Endodermal cell (in vitro differentiated cells): ENCODE data around the gene SH3GLB1. TPM values are rescaled to one million over a fixed set of nuclear protein-coding genes. Genes with fewer than 3 reads are reported as not detected.
A peak's percentile ranks its signal among the peaks of the same experiment; 100 is the strongest.

ENCODE experiments used
- DNase-seq: peaks from one replicate; pipeline ENCODE4 v3.0.0-alpha.2; 2017
- H3K27ac ChIP-seq: 2 replicates; pipeline ENCODE4 v1.5.1; 2013; ENCODE audit warnings: mild to moderate bottlenecking, low read depth, low read length, moderate library complexity
- H3K27me3 ChIP-seq: 2 replicates; pipeline ENCODE4 v1.6.1; 2013; ENCODE audit warnings: mild to moderate bottlenecking, low read length, moderate library complexity; ENCODE audit not compliant: insufficient read depth, control insufficient read depth, poor library complexity, severe bottlenecking
- H3K36me3 ChIP-seq: 2 replicates; pipeline ENCODE4 v1.7.0; 2013; ENCODE audit warnings: mild to moderate bottlenecking, low read length, moderate library complexity; ENCODE audit not compliant: control insufficient read depth, insufficient read depth
- H3K4me1 ChIP-seq: one replicate; pipeline ENCODE4 v1.7.0; 2013; ENCODE audit warnings: low read length; ENCODE audit not compliant: control insufficient read depth, insufficient read depth
- H3K4me3 ChIP-seq: 2 replicates; pipeline ENCODE4 v1.5.1; 2013; ENCODE audit warnings: mild to moderate bottlenecking, low read length, moderate library complexity
- H3K9ac ChIP-seq: 2 replicates; pipeline ENCODE4 v1.6.1; 2013; ENCODE audit warnings: mild to moderate bottlenecking, low read length, moderate library complexity; ENCODE audit not compliant: poor library complexity, severe bottlenecking; ENCODE audit errors: extremely low read depth
- H3K9me3 ChIP-seq: 2 replicates; pipeline ENCODE4 v1.6.1; 2013; ENCODE audit warnings: mild to moderate bottlenecking, low read length, moderate library complexity; ENCODE audit not compliant: control insufficient read depth
- H3K27ac Mint-ChIP-seq: 2 replicates; pipeline ENCODE4 v1.8.0; 2020; ENCODE audit warnings: mixed read lengths
- H3K27me3 Mint-ChIP-seq: 2 replicates; pipeline ENCODE4 v1.8.0; 2021; ENCODE audit warnings: mild to moderate bottlenecking, mixed read lengths; ENCODE audit not compliant: insufficient read depth
- H3K36me3 Mint-ChIP-seq: 2 replicates; pipeline ENCODE4 v1.8.0; 2020; ENCODE audit warnings: low read depth, mixed read lengths
- H3K4me1 Mint-ChIP-seq: 2 replicates; pipeline ENCODE4 v1.8.0; 2020; ENCODE audit warnings: mixed read lengths
- H3K4me3 Mint-ChIP-seq: 2 replicates; pipeline ENCODE4 v1.8.0; 2020; ENCODE audit warnings: mild to moderate bottlenecking, moderate library complexity, mixed read lengths
- H3K9me3 Mint-ChIP-seq: 2 replicates; pipeline ENCODE4 v1.8.0; 2020; ENCODE audit warnings: mild to moderate bottlenecking, mixed read lengths
- CTCF ChIP-seq: fragments of 200-600 bp; sonication (generic); conservative IDR thresholded peaks from 2 replicates; pipeline ENCODE4 v1.5.0; 2021; ENCODE audit warnings: antibody characterized with exemption, mild to moderate bottlenecking
- WGBS, 2 experiments: methylation state at CpG; one replicate each; pipeline versions ENCODE4 v1.1.5 to v1.1.7; 2013; ENCODE audit warnings: missing lambda C conversion rate in 2 of 2, mixed read lengths in 1 of 2; ENCODE audit not compliant: insufficient coverage in 1 of 2, insufficient read length in 1 of 2; 5-methylcytosine and 5-hydroxymethylcytosine counted together
- total RNA-seq, 2 donors: library from RNA; stranded (reverse); fragmentation: NEBNext Ultra II Directional in 1 of 2; extraction: Animal tissue kit (Norgen Biotek cat#: 25700) in 1 of 2; gene quantifications; 2 replicates in 1 of 2; 3 replicates in 1 of 2; pipeline ENCODE4 v1.2.1, GENCODE V29; 2021

SH3GLB1 gene
- total RNA-seq, 2 donors from 2014 or later: 52.5 to 64.8 TPM

DNA sequence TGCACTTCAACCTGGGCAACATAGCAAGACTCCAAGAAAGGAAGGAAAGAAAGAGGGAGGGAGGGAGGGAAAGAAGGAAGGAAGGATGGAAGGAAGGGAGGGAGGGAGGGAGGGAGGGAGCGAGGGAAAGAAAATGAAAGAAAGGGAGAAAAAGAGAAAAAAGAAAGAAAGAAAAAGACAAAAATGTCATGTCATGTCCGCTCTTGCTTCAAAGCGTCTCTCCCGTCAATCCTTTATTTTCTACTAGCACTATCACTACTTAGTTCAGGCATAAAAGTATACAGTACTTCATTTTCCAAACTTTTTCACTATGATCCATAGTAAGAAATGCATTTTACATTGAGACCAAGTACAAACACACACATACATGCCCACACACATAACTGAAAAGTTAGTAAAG is 64.7 kb downstream of the SH3GLB1 start:
- no peaks in the 10 kb centered on the region for H3K27me3 ChIP-seq
- Mint-ChIP-seq H3K4me1 (peaks cover 22% of the 10 kb centered on the region), H3K27me3 (peaks cover 2% of the 10 kb centered on the region), H3K4me3 (no peak overlapping the region), H3K36me3 (no peaks in the 10 kb centered on the region), H3K27ac (no peak overlapping the region), H3K9me3 (peaks cover 6% of the 10 kb centered on the region)
- H3K4me3 ChIP-seq: no peak overlapping the region
- 99% methylated on average over 4 of the region's 4 CpGs; no CpG with 5 or more reads in 1 of the 2 experiments for WGBS, 2 experiments
- no peak overlapping the region for H3K27ac ChIP-seq
- TF ChIP-seq CTCF: no peak
- peaks cover 3% of the 10 kb centered on the region for H3K4me1 ChIP-seq
- no peak overlapping the region for H3K9ac ChIP-seq
- peaks cover 25% of the 10 kb centered on the region for H3K9me3 ChIP-seq
- no peaks in the 10 kb centered on the region for H3K36me3 ChIP-seq
- no peak for DNase-seq

- no peak for TF ChIP-seq CTCF
- H3K27me3 Mint-ChIP-seq: no peaks in the 10 kb centered on the region
- no peak overlapping the region for H3K27ac Mint-ChIP-seq
- no peaks in the 10 kb centered on the region for H3K36me3 Mint-ChIP-seq
- H3K27ac ChIP-seq: no peak overlapping the region
- no peaks in the 10 kb centered on the region for H3K9me3 ChIP-seq
- peaks cover 43% of the 10 kb centered on the region for H3K4me1 Mint-ChIP-seq
- H3K4me3 Mint-ChIP-seq: peak overlapping the region; percentile 21
- no peak for DNase-seq
- H3K4me3 ChIP-seq: peak overlapping the region; percentile 1
- H3K9me3 Mint-ChIP-seq: no peaks in the 10 kb centered on the region
- H3K27me3 ChIP-seq: no peaks in the 10 kb centered on the region
- no peaks in the 10 kb centered on the region for H3K36me3 ChIP-seq
- no peak overlapping the region for H3K9ac ChIP-seq
- 69% methylated on average over 5 of the region's 5 CpGs; no CpG with 5 or more reads in 1 of the 2 experiments for WGBS, 2 experiments
- peaks cover 17% of the 10 kb centered on the region for H3K4me1 ChIP-seq
Observed at GRCh38 chr1:86773341-86774288, 69.2 kb downstream of the SH3GLB1 start.

DNA sequence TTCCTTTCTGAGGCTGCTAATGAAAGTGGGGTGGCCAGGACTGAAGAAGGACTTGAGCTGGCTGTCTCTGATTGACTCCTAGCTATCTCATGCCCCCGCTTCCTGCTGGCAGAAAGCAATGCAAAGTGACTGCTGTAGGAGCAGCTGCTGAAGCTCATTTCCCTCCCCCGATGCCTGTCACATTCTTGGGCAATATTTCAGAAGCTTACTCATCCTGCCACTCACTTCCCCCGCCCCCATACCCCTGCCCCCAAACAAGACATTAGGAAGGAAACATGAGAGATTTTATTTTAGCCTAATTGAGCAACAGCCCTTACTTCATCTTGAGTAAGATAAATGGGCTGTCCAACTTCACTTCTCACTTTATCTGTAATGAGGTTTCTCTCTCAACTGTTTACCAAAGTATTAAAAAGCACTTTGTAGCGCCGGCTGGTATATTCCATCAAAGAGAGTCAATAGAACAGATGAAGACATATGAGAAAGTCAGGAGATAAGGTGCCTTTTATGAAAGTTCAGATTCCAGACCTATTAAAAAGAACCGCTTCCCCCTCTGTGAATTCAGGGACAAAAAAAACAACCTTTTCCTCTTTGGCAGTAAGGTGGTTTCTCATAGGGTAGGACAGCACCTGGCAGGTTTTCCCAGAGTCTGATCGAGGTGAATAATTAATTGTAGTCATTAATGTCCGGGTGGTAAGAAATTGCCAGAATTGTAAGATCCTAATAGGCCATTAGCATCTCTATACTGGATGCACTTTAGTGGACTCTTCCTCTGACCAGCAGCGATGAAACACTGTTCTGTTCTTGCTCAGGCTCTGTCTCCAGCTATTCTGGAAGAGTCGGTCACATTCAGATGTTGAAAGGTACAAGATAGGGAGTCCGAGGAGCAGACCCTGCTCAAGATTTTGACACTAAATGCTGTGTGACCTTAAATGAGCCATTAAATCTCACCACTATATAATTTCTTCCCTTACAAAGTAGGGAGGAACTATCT is 70.2 kb downstream of the SH3GLB1 start:
- Histone ChIP-seq H3K9ac (no peak overlapping the region), H3K4me3 (peak overlapping the region; percentile 64), H3K9me3 (no peaks in the 10 kb centered on the region), H3K4me1 (peaks cover 17% of the 10 kb centered on the region), H3K36me3 (no peaks in the 10 kb centered on the region), H3K27me3 (no peaks in the 10 kb centered on the region), H3K27ac (peak overlapping the region; percentile 25)
- peak; percentile 84 for DNase-seq
- no peak for TF ChIP-seq CTCF
- Mint-ChIP-seq H3K4me1 (peaks cover 50% of the 10 kb centered on the region), H3K9me3 (no peaks in the 10 kb centered on the region), H3K36me3 (no peaks in the 10 kb centered on the region), H3K27me3 (no peaks in the 10 kb centered on the region), H3K27ac (no peak overlapping the region), H3K4me3 (peak overlapping the region; percentile 21)
- 63 to 72% methylated on average over 5 to 10 of the region's 11 CpGs for WGBS, 2 experiments
